ENCODE data around the gene CAV3.

The CAV3 gene

GRCh38 chr3:8746780-8747345 is 13.3 kb downstream of the CAV3 start:
- Histone ChIP-seq H3K4me1 (no peaks in the 10 kb centered on the region), H3K36me3 (no peaks in the 10 kb centered on the region), H3K9me3 (no peaks in the 10 kb centered on the region), H3K27me3 (no peaks in the 10 kb centered on the region), H3K4me3 (ENCODE audit: low read depth, low read length) (no peak overlapping the region)
- DNase-seq: no peak
- no peak for TF ChIP-seq CTCF (IDR thresholded peaks at IDR 0.05; ENCODE audit: low read depth, low read length)

GRCh38 chr3:8749316-8749715 is 15.7 kb downstream of the CAV3 start:
- Histone ChIP-seq H3K36me3 (no peaks in the 10 kb centered on the region), H3K4me3 (ENCODE audit: low read depth, low read length) (no peak overlapping the region), H3K4me1 (no peaks in the 10 kb centered on the region), H3K27me3 (no peaks in the 10 kb centered on the region), H3K9me3 (no peaks in the 10 kb centered on the region)
- no peak for DNase-seq
- TF ChIP-seq CTCF (IDR thresholded peaks at IDR 0.05; ENCODE audit: low read depth, low read length): no peak

- Histone ChIP-seq H3K4me3 (ENCODE audit: low read depth, low read length) (no peak overlapping the region), H3K36me3 (no peaks in the 10 kb centered on the region), H3K27me3 (no peaks in the 10 kb centered on the region), H3K4me1 (no peaks in the 10 kb centered on the region), H3K9me3 (no peaks in the 10 kb centered on the region)
- no peak for TF ChIP-seq CTCF (IDR thresholded peaks at IDR 0.05; ENCODE audit: low read depth, low read length)
- no peak for DNase-seq
Observed at GRCh38 chr3:8752832-8753231, 19.2 kb downstream of the CAV3 start.

- H3K4me1 ChIP-seq: no peaks in the 10 kb centered on the region
- DNase-seq: no peak
- H3K9me3 ChIP-seq: no peaks in the 10 kb centered on the region
- H3K27me3 ChIP-seq: no peaks in the 10 kb centered on the region
- H3K4me3 ChIP-seq (ENCODE audit: low read depth, low read length): no peak overlapping the region
- no peak for TF ChIP-seq CTCF (IDR thresholded peaks at IDR 0.05; ENCODE audit: low read depth, low read length)
- H3K36me3 ChIP-seq: no peaks in the 10 kb centered on the region
Observed at GRCh38 chr3:8755097-8755496, 21.5 kb downstream of the CAV3 start.

- no peak for DNase-seq
Observed at GRCh38 chr3:8755564-8756237, 22.1 kb downstream of the CAV3 start.

More at GRCh38 chr3:8755564-8756237, 22.1 kb downstream of the CAV3 start:
- no peaks in the 10 kb centered on the region for H3K36me3 ChIP-seq
- H3K9me3 ChIP-seq: no peaks in the 10 kb centered on the region
- H3K4me3 ChIP-seq (ENCODE audit: low read depth, low read length): no peak overlapping the region
- no peaks in the 10 kb centered on the region for H3K4me1 ChIP-seq
- TF ChIP-seq CTCF (IDR thresholded peaks at IDR 0.05; ENCODE audit: low read depth, low read length): peak; percentile 18; the same call in 1 of the 2 replicates
- H3K27me3 ChIP-seq: no peaks in the 10 kb centered on the region

Measured in BE2C (cell line).